Measurements from ENCODE around the gene IQSEC3. TPM values are rescaled to one million over a fixed set of nuclear protein-coding genes. Genes with fewer than 3 reads are reported as not detected.

The IQSEC3 gene
- total RNA-seq, 1 donor from 2014 or later, result 1.3 TPM

DNA sequence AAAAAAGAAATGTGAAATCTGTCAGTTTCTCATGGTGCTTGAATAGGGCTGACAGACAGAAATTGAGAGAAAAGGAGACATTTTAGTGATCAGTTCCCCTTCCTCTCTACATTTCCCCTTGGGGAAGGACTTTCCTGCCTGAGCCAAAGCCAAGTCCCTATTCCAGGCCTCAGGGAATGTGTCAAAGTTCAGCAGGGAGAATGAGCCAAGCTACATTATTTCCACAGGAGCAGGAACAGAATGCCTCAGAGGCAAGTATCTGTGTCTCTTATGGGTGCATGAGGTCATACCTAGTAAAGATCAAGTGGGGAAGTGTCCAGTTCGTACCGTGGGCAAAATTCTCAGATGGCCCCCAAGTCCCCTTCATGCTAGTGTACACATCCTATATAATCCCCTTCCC is 68.6 kb downstream of the IQSEC3 start:
- no peak overlapping the region for H3K4me3 ChIP-seq (ENCODE audit: low read depth, low read length)
- DNase-seq (ENCODE audit: low read depth), result no peak
- TF ChIP-seq, protein P1, sequence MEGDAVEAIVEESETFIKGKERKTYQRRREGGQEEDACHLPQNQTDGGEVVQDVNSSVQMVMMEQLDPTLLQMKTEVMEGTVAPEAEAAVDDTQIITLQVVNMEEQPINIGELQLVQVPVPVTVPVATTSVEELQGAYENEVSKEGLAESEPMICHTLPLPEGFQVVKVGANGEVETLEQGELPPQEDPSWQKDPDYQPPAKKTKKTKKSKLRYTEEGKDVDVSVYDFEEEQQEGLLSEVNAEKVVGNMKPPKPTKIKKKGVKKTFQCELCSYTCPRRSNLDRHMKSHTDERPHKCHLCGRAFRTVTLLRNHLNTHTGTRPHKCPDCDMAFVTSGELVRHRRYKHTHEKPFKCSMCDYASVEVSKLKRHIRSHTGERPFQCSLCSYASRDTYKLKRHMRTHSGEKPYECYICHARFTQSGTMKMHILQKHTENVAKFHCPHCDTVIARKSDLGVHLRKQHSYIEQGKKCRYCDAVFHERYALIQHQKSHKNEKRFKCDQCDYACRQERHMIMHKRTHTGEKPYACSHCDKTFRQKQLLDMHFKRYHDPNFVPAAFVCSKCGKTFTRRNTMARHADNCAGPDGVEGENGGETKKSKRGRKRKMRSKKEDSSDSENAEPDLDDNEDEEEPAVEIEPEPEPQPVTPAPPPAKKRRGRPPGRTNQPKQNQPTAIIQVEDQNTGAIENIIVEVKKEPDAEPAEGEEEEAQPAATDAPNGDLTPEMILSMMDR (conservative IDR thresholded peaks at IDR 0.05; ENCODE audit: low read depth, low read length), result no peak

DNA sequence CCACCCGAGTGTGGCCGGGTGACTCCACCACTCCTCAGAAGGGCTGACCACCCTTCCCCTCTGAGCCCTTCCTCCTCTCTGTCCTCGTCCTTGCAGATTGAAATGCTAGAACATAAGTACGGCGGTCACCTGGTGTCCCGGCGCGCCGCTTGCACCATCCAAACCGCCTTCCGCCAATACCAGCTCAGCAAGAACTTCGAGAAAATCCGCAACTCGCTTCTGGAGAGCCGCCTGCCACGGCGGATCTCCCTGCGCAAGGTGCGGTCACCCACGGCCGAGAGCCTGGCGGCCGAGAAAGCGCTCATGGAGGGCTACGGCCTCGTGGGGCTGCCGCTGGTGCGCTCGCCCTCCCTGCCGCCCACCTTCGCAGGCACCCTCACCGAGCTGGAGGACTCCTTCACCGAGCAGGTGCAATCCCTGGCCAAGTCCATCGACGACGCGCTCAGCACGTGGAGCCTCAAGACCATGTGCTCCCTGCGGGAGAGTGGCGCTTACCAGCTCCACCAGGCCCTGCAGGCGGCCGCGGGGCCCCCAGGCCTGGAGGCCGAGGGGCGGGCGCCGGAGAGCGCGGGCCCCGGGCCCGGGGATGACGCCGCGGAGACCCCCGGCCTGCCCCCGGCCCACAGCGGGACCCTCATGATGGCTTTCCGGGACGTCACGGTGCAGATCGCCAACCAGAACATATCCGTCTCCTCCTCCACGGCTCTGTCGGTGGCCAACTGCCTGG is 71.8 kb downstream of the IQSEC3 start:
- TF ChIP-seq, protein P1 (conservative IDR thresholded peaks at IDR 0.05; ENCODE audit: low read depth, low read length), result no peak
- H3K4me3 ChIP-seq (ENCODE audit: low read depth, low read length), result no peak overlapping the region
- no peak for DNase-seq (ENCODE audit: low read depth)

DNA sequence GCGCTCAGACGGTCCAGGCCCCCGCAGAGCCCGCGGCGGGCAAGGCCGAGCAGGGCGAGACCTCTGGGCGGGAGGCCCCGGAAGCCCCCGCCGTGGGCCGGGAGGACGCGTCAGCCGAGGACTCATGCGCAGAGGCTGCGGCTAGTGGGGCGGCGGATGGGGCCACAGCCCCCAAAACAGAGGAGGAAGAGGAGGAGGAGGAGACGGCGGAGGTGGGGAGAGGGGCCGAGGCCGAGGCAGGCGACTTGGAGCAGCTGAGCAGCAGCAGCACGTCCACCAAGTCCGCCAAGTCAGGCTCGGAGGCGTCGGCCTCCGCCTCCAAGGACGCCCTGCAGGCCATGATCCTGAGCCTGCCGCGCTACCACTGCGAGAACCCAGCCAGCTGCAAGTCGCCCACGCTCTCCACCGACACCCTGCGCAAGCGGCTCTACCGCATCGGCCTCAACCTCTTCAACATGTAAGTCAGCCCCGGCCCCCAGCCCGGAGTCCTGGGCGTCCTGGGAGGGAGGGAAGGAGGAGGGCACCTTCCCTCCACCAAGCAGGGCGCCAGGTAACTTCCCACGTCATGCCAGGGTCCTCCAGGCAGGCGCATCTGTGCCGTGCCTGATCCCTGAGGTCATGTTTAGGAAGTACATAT is 72.4 kb downstream of the IQSEC3 start:
- DNase-seq (ENCODE audit: low read depth), result no peak
- TF ChIP-seq, protein P1 (conservative IDR thresholded peaks at IDR 0.05; ENCODE audit: low read depth, low read length), result no peak
- H3K4me3 ChIP-seq (ENCODE audit: low read depth, low read length), result no peak overlapping the region

DNA sequence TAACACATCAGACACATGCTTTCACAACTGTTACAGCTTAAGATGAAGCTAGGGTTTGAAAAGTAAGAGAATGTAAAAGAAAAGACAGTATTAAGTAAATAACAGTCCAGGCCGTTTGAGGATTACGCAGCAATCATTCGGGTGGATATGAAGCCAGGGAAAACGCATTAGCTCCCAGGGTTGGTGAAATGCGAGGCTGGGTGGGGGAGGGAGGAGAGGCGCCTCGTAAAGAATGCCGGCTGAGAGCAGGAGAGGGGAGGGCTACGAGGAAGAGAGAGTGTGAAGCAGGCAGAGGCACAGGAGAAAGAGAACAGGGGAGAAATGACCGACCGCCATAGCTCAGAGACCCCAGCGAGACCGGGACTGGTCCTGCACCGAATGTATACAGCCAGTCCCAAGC is 73.0 kb downstream of the IQSEC3 start:
- no peak for DNase-seq (ENCODE audit: low read depth)
- TF ChIP-seq, protein P1 (conservative IDR thresholded peaks at IDR 0.05; ENCODE audit: low read depth, low read length), result no peak
- H3K4me3 ChIP-seq (ENCODE audit: low read depth, low read length), result no peak overlapping the region

DNA sequence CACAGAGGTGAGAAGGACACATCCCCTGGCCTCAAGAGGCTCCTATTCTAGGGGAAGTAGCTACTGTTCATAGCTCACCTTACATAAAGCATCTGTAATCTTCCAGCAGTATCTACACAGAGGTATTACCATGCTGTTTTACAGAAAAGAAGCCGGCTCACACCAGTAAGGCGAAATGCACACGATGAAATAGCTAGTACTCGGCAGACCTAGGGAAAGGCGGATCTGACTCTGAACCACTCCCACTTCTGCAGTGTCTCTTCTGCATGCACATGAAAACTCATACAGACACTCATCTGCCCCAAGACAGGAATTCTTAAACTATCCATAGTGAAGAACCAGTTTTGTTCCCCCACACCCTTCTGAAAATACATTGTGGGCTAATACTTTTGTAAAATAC is 73.6 kb downstream of the IQSEC3 start:
- DNase-seq (ENCODE audit: low read depth), result no peak
- no peak overlapping the region for H3K4me3 ChIP-seq (ENCODE audit: low read depth, low read length)
- TF ChIP-seq, protein P1 (conservative IDR thresholded peaks at IDR 0.05; ENCODE audit: low read depth, low read length), result no peak

DNA sequence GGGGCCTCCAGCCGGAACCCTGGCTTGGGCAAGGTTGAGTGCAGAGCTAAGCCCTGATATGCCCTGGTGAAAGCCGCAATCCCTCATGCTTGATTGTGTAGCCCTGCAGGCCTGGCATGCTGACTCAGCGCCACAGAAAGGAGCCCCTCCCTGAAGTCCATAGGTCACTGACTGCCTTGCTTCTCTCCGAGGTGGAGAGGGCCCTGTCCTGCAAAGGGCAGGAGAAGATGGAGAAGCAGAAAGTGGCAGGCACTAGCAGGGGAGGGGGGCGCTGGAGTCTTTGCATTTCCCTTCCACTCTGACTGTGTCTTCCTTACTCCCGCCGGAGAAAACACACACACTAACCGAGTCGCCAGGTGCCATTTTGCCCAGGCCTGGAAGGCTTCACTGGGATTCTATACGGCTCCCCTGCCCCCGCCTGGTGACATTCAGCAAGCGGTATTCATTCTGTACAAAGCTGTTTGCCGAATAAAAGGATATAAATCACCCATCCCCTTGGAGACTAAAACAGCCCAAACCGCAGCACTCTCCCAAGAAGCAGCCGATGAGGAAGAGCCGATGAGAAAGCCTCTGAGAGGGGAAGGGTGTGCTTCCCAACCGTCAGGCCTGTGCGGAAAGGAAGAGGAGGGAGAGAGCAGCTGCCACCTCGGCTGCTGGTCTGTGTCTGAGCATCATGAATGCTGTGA is 77.5 kb downstream of the IQSEC3 start:
- H3K4me3 ChIP-seq (ENCODE audit: low read depth, low read length), result no peak overlapping the region
- TF ChIP-seq, protein P1 (conservative IDR thresholded peaks at IDR 0.05; ENCODE audit: low read depth, low read length), result no peak
- no peak for DNase-seq (ENCODE audit: low read depth)

All from epithelial cell of proximal tubule (primary cell).